CD14-positive monocyte (primary cell): Measurements from ENCODE around the gene CHMP4B. TPM values are rescaled to one million over a fixed set of nuclear protein-coding genes. Genes with fewer than 3 reads are reported as not detected.
A peak's percentile ranks its signal among the peaks of the same experiment; 100 is the strongest.

Experiments
- DNase-seq, 3 donors: peaks; one replicate each; pipeline ENCODE4 v3.0.0-alpha.2; 2011 to 2022
- H2AFZ ChIP-seq: 2 replicates; pipeline ENCODE4 v1.6.0; 2012; ENCODE audit warnings: mild to moderate bottlenecking, low read depth, low read length, inconsistent platforms; ENCODE audit not compliant: insufficient read depth, poor library complexity, severe bottlenecking
- H3K27ac ChIP-seq, 2 donors: 1 replicate in 1 of 2; 2 replicates in 1 of 2; pipeline ENCODE4 v1.5.1; 2012 to 2013; ENCODE audit warnings: low read length in 2 of 2, control low read depth in 1 of 2, inconsistent platforms in 1 of 2, low read depth in 1 of 2, mild to moderate bottlenecking in 1 of 2
- H3K27me3 ChIP-seq, 2 donors: one replicate each; pipeline versions ENCODE4 v1.6.0 to v1.6.1; 2011 to 2013; ENCODE audit warnings: low read length in 2 of 2; ENCODE audit not compliant: control insufficient read depth in 2 of 2, insufficient read depth in 2 of 2
- H3K36me3 ChIP-seq, 2 donors: replicated peaks in 1 of 2; 1 replicate in 1 of 2; 2 replicates in 1 of 2; pipeline versions ENCODE4 v1.5.1 to v1.6.1; 2012 to 2013; ENCODE audit warnings: low read length in 2 of 2, control low read depth in 1 of 2, inconsistent platforms in 1 of 2, mild to moderate bottlenecking in 1 of 2; ENCODE audit not compliant: insufficient read depth in 2 of 2, control insufficient read depth in 1 of 2
- H3K4me1 ChIP-seq, 2 donors: 1 replicate in 1 of 2; 2 replicates in 1 of 2; pipeline versions ENCODE4 v1.5.1 to v1.6.1; 2012 to 2013; ENCODE audit warnings: low read length in 2 of 2, control low read depth in 1 of 2, inconsistent platforms in 1 of 2, mild to moderate bottlenecking in 1 of 2, moderate library complexity in 1 of 2; ENCODE audit not compliant: insufficient read depth in 2 of 2, control insufficient read depth in 1 of 2
- H3K4me2 ChIP-seq: replicated peaks from 2 replicates; pipeline ENCODE3; 2012; ENCODE audit warnings: low read length, moderate library complexity, mild to moderate bottlenecking; ENCODE audit not compliant: poor library complexity, severe bottlenecking; ENCODE audit errors: extremely low read depth
- H3K4me3 ChIP-seq, 3 experiments: fragments of 200-600 bp in 1 of 3; sonication (generic) in 1 of 3; replicated peaks in 1 of 3; 1 replicate in 2 of 3; 2 replicates in 1 of 3; pipeline ENCODE4 v1.5.1; 2011 to 2013; ENCODE audit warnings: low read length in 3 of 3, mild to moderate bottlenecking in 3 of 3, control low read depth in 2 of 3, low read depth in 2 of 3, inconsistent platforms in 1 of 3, moderate library complexity in 1 of 3
- H3K79me2 ChIP-seq: 2 replicates; pipeline ENCODE4 v1.6.0; 2012; ENCODE audit warnings: mild to moderate bottlenecking, control low read depth, inconsistent platforms, low read length, moderate library complexity; ENCODE audit not compliant: insufficient read depth
- H3K9ac ChIP-seq: 2 replicates; pipeline ENCODE4 v1.6.0; 2017; ENCODE audit warnings: low read length, mild to moderate bottlenecking; ENCODE audit not compliant: insufficient read depth, poor library complexity, severe bottlenecking
- H3K9me3 ChIP-seq, 2 donors: replicated peaks in 1 of 2; 1 replicate in 1 of 2; 2 replicates in 1 of 2; pipeline versions ENCODE4 v1.5.1 to v1.6.1; 2012 to 2013; ENCODE audit warnings: low read length in 2 of 2, control low read depth in 1 of 2; ENCODE audit not compliant: control insufficient read depth in 1 of 2, insufficient read depth in 1 of 2
- H4K20me1 ChIP-seq: 2 replicates; pipeline ENCODE4 v1.6.0; 2012; ENCODE audit warnings: mild to moderate bottlenecking, low read length, control low read depth, moderate library complexity; ENCODE audit not compliant: insufficient read depth
- H3K27ac Mint-ChIP-seq, 7 donors: one replicate each; pipeline ENCODE4 v1.8.0; 2020; ENCODE audit warnings: mild to moderate bottlenecking in 7 of 7, mixed read lengths in 7 of 7, moderate library complexity in 6 of 7, inconsistent platforms in 2 of 7
- H3K27me3 Mint-ChIP-seq, 3 donors: one replicate each; pipeline ENCODE4 v1.8.0; 2021 to 2022; ENCODE audit warnings: low read depth in 3 of 3, mild to moderate bottlenecking in 3 of 3, mixed read lengths in 3 of 3, moderate library complexity in 3 of 3, inconsistent platforms in 1 of 3
- H3K36me3 Mint-ChIP-seq, 2 donors: one replicate each; pipeline ENCODE4 v1.8.0; 2020; ENCODE audit warnings: mixed read lengths in 2 of 2, inconsistent platforms in 1 of 2, mild to moderate bottlenecking in 1 of 2
- H3K4me1 Mint-ChIP-seq: one replicate; pipeline ENCODE4 v1.8.0; 2020; ENCODE audit warnings: mild to moderate bottlenecking, mixed read lengths
- H3K4me3 Mint-ChIP-seq, 2 donors: one replicate each; pipeline ENCODE4 v1.8.0; 2020; ENCODE audit warnings: mild to moderate bottlenecking in 2 of 2, mixed read lengths in 2 of 2, moderate library complexity in 1 of 2
- H3K9me3 Mint-ChIP-seq, 7 donors: one replicate each; pipeline ENCODE4 v1.8.0; 2020 to 2022; ENCODE audit warnings: mixed read lengths in 7 of 7, mild to moderate bottlenecking in 6 of 7, moderate library complexity in 6 of 7, inconsistent platforms in 2 of 7
- WGBS: methylation state at CpG from one replicate; pipeline ENCODE4 v1.1.5; 2013; ENCODE audit warnings: missing lambda C conversion rate; ENCODE audit not compliant: insufficient coverage; 5-methylcytosine and 5-hydroxymethylcytosine counted together
- intact Hi-C, 2 donors: fragments of 100-400 bp; cut with micrococcal nuclease; formaldehyde crosslinking; loops; one replicate each; pipeline versions ENCODE4 v1.15.0 to v1.15.1; 2023
- polyA plus RNA-seq, 3 donors: library from polyadenylated mRNA; depleted of rRNA in 1 of 3; unstranded in 2 of 3; stranded (reverse) in 1 of 3; fragments of 300-500 nt in 2 of 3; fragments of >200 nt in 1 of 3; fragmentation: Illumina TruSeq in 2 of 3; gene quantifications; 1 replicate in 2 of 3; 2 replicates in 1 of 3; pipeline ENCODE4 v1.2.3, GENCODE V29; 2012 to 2021
- TF ChIP-seq, protein P1 (sequence below): fragments of 200-600 bp; IDR thresholded peaks from one replicate; pipeline ENCODE4 v1.8.0; 2022; ENCODE audit warnings: antibody characterized with exemption, mild to moderate bottlenecking

CHMP4B gene
- polyA plus RNA-seq, 3 donors: 7.1 to 181 (median 10.0) TPM

DNA sequence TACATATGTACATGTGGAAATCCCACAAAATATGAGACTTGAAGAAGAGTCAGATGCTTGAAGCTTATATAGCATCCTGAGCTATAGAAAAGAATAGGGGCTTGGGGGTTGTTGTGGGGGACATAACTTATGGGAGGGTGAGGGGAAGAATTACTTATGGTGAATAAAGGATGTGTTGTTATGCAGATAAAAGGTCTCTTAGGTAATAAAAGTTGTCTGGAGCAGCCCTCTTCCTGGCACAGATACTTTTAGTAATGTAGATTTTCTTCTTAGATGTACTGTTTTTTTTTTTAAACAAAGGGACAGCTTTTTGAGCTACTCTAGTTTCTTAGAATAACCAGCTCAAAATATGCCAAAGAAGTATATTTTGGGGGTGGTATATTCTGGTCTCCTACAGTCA lies 35.9 kb downstream of the CHMP4B start:
- peak overlapping the region in 6 of 7 donors; percentile 2 to 64 (median 48) for H3K27ac Mint-ChIP-seq
- no peak overlapping the region for H3K4me2 ChIP-seq
- H3K4me3 Mint-ChIP-seq: no peak overlapping the region
- peak overlapping the region in 1 of 2 donors; percentile 17 for H3K27ac ChIP-seq
- no peak overlapping the region for H2AFZ ChIP-seq
- peaks cover 0 to 2% (median 0%) of the 10 kb centered on the region in 3 donors for H3K27me3 Mint-ChIP-seq
- no peak for DNase-seq
- peaks cover 17 to 28% of the 10 kb centered on the region in 2 donors for H3K4me1 ChIP-seq
- peaks cover 97% of the 10 kb centered on the region for H3K79me2 ChIP-seq
- no peak overlapping the region for H3K9ac ChIP-seq
- no peaks in the 10 kb centered on the region for H3K27me3 ChIP-seq
- peaks cover 44 to 69% of the 10 kb centered on the region in 2 donors for H3K36me3 Mint-ChIP-seq
- H3K9me3 Mint-ChIP-seq: no peaks in the 10 kb centered on the region
- peaks cover 33 to 46% of the 10 kb centered on the region in 2 donors for H3K36me3 ChIP-seq
- no peak overlapping the region for H3K4me3 ChIP-seq
- no peaks in the 10 kb centered on the region for H3K9me3 ChIP-seq
- intact Hi-C loops: no loop called here
- H4K20me1 ChIP-seq: peaks cover 100% of the 10 kb centered on the region
- H3K4me1 Mint-ChIP-seq: peaks cover 57% of the 10 kb centered on the region
- TF ChIP-seq, protein P1, sequence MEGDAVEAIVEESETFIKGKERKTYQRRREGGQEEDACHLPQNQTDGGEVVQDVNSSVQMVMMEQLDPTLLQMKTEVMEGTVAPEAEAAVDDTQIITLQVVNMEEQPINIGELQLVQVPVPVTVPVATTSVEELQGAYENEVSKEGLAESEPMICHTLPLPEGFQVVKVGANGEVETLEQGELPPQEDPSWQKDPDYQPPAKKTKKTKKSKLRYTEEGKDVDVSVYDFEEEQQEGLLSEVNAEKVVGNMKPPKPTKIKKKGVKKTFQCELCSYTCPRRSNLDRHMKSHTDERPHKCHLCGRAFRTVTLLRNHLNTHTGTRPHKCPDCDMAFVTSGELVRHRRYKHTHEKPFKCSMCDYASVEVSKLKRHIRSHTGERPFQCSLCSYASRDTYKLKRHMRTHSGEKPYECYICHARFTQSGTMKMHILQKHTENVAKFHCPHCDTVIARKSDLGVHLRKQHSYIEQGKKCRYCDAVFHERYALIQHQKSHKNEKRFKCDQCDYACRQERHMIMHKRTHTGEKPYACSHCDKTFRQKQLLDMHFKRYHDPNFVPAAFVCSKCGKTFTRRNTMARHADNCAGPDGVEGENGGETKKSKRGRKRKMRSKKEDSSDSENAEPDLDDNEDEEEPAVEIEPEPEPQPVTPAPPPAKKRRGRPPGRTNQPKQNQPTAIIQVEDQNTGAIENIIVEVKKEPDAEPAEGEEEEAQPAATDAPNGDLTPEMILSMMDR: no peak

DNA sequence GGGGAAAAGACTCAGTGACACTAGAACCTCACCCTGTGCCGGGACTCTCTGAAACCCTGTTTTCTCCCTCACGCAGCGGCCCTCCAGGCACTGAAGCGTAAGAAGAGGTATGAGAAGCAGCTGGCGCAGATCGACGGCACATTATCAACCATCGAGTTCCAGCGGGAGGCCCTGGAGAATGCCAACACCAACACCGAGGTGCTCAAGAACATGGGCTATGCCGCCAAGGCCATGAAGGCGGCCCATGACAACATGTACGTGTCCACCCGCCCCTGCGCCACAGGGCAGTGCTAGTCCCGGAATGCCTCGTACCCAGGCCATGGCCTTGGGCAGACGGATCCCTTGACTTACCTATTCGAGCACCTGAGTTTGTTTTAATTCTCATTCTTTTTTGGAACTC lies 37.2 kb downstream of the CHMP4B start:
- Mint-ChIP-seq H3K4me1 (peaks cover 44% of the 10 kb centered on the region), H3K27ac (peak overlapping the region in 2 of 7 donors; percentile 47 to 53), H3K36me3 (peaks cover 58 to 81% of the 10 kb centered on the region in 2 donors), H3K27me3 (peaks cover 0 to 2% (median 0%) of the 10 kb centered on the region in 3 donors), H3K9me3 (no peaks in the 10 kb centered on the region), H3K4me3 (no peak overlapping the region)
- peaks cover 100% of the 10 kb centered on the region for H4K20me1 ChIP-seq
- WGBS: 96% methylated on average over 18 of the region's 19 CpGs
- DNase-seq: no peak
- H3K4me1 ChIP-seq: peaks cover 10 to 19% of the 10 kb centered on the region in 2 donors
- no peak overlapping the region for H3K9ac ChIP-seq
- H3K36me3 ChIP-seq: peaks cover 47 to 60% of the 10 kb centered on the region in 2 donors
- TF ChIP-seq, protein P1: no peak
- no peak overlapping the region for H3K27ac ChIP-seq
- no peak overlapping the region for H3K4me3 ChIP-seq
- no peaks in the 10 kb centered on the region for H3K9me3 ChIP-seq
- H3K79me2 ChIP-seq: peaks cover 84% of the 10 kb centered on the region
- no peaks in the 10 kb centered on the region for H3K27me3 ChIP-seq
- intact Hi-C loops: no loop called here
- H3K4me2 ChIP-seq: no peak overlapping the region
- no peak overlapping the region for H2AFZ ChIP-seq
